ENCODE results near the gene TRIM26. TPM values are rescaled to one million over a fixed set of nuclear protein-coding genes. Genes with fewer than 3 reads are reported as not detected.

The TRIM26 gene
- total and polyA plus RNA-seq, 2 donors (not counting 1 experiment from before 2014, with no cell fraction given) = 49.5 to 73.2 TPM

- no CpG with 5 or more reads among the region's 2 CpGs for WGBS (ENCODE audit: insufficient coverage)
- TF ChIP-seq EZH2 (IDR thresholded peaks at IDR 0.05; ENCODE audit: borderline replicate concordance, insufficient read depth, low read depth, low read length, poor library complexity, severe bottlenecking) (no peak), CTCF (IDR thresholded peaks at IDR 0.05) (no peak)
- Mint-ChIP-seq H3K4me3 (no peak overlapping the region), H3K4me1 (no peaks in the 10 kb centered on the region), H3K27me3 (peaks cover 47% of the 10 kb centered on the region), H3K9me3 (ENCODE audit: insufficient read depth) (no peaks in the 10 kb centered on the region), H3K27ac (no peak overlapping the region)
- peaks cover 0 to 26% (median 10%) of the 10 kb centered on the region in 4 experiments for H3K27me3 ChIP-seq (replicated peaks in 1 of 4; ENCODE audit: control extremely low read depth in 1 of 4, control insufficient read depth in 3 of 4, insufficient read depth in 4 of 4, low read length in 3 of 4)
- no peak overlapping the region for H3K4me3 ChIP-seq (ENCODE audit: control extremely low read depth in 1 of 5, extremely low read depth in 1 of 5, insufficient read depth in 1 of 5, low read depth in 2 of 5, low read length in 4 of 5)
- no peak overlapping the region for H2AFZ ChIP-seq (ENCODE audit: insufficient read depth, low read depth, low read length, poor library complexity, severe bottlenecking)
- H3K9me3 ChIP-seq (ENCODE audit: control extremely low read depth in 1 of 3, control insufficient read depth in 2 of 3, insufficient read depth in 1 of 3, low read length in 2 of 3) = no peaks in the 10 kb centered on the region
- DNase-seq = no peak
- H4K20me1 ChIP-seq (ENCODE audit: control insufficient read depth, insufficient read depth, low read length, poor library complexity, severe bottlenecking) = no peaks in the 10 kb centered on the region
- ATAC-seq (ENCODE audit: low read depth) = no peak
- ChIA-PET CTCF (no interaction called here), POLR2A (no interaction called here)
- no peaks in the 10 kb centered on the region for H3K79me2 ChIP-seq (ENCODE audit: control insufficient read depth, insufficient read depth, low read length)
- H3K4me2 ChIP-seq (replicated peaks; ENCODE audit: low read depth, low read length, poor library complexity, severe bottlenecking) = no peak overlapping the region
- H3K27ac ChIP-seq (ENCODE audit: low read length in 2 of 2) = no peak overlapping the region
- no peaks in the 10 kb centered on the region for H3K4me1 ChIP-seq (ENCODE audit: control insufficient read depth in 2 of 2, insufficient read depth in 2 of 2, low read length in 2 of 2)
- H3K9ac ChIP-seq (ENCODE audit: low read length) = no peak overlapping the region
- intact Hi-C loops (cut with micrococcal nuclease) = no loop called here
- H3K36me3 ChIP-seq (replicated peaks in 1 of 2; ENCODE audit: control extremely low read depth in 1 of 2, control insufficient read depth in 1 of 2, extremely low read depth in 1 of 2, insufficient read depth in 2 of 2, low read length in 1 of 2) = no peaks in the 10 kb centered on the region
Observed at GRCh38 chr6:30155520-30156261, 57.5 kb downstream of the TRIM26 start.

DNA sequence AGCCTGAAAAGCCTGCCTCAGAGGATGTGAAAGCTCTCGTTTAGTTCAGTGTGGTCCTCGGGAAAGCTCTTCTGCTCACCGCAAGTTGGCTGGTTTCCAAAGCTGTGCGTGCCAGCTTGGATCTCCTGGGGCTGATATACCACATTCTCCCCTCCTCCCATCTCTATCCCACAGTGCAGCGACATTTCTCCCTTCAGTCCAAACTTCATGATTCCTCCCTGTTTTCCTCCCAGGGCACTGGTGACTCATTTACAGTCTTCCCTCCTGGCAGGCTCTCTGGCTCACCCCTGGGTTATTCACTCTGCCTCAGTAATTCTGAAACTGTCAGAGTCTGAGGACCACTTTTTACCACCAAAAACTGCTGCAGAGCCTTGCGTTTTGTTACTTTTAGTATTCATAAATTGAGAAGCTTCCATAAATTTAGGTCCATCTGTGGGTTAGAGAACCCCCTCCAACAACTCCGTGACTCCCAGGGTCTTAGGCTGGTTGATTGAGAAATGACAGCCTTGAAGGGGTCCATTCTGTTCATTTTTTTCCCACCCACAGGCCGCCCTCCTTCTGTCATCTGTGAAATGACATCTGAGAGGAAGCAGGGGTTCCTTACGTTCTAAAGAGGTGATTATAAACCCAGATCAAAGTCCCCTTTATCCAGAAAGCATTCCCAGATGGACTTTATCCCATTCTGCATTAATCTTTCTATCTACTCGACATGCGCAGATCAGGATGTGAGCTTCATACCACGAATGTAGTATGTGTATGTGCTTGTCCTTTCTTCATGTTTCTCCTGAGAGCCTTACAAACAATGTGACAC lies 58.3 kb downstream of the TRIM26 start:
- H3K4me3 ChIP-seq (ENCODE audit: control extremely low read depth in 1 of 5, extremely low read depth in 1 of 5, insufficient read depth in 1 of 5, low read depth in 2 of 5, low read length in 4 of 5) = no peak overlapping the region
- ATAC-seq (ENCODE audit: low read depth) = no peak
- no peak for TF ChIP-seq EZH2 (IDR thresholded peaks at IDR 0.05; ENCODE audit: borderline replicate concordance, insufficient read depth, low read depth, low read length, poor library complexity, severe bottlenecking)
- no peak for TF ChIP-seq CTCF (IDR thresholded peaks at IDR 0.05)
- Mint-ChIP-seq H3K9me3 (ENCODE audit: insufficient read depth) (no peaks in the 10 kb centered on the region), H3K27ac (no peak overlapping the region), H3K4me1 (no peaks in the 10 kb centered on the region), H3K4me3 (no peak overlapping the region), H3K27me3 (peaks cover 48% of the 10 kb centered on the region)
- ChIA-PET CTCF (no interaction called here), POLR2A (no interaction called here)
- H3K27me3 ChIP-seq (replicated peaks in 1 of 4; ENCODE audit: control extremely low read depth in 1 of 4, control insufficient read depth in 3 of 4, insufficient read depth in 4 of 4, low read length in 3 of 4) = peaks cover 0 to 26% (median 12%) of the 10 kb centered on the region in 4 experiments
- WGBS (ENCODE audit: insufficient coverage) = 96% methylated on average over 5 of the region's 12 CpGs
- no peak overlapping the region for H3K27ac ChIP-seq (ENCODE audit: low read length in 2 of 2)
- H3K36me3 ChIP-seq (replicated peaks in 1 of 2; ENCODE audit: control extremely low read depth in 1 of 2, control insufficient read depth in 1 of 2, extremely low read depth in 1 of 2, insufficient read depth in 2 of 2, low read length in 1 of 2) = no peaks in the 10 kb centered on the region
- H3K9me3 ChIP-seq (ENCODE audit: control extremely low read depth in 1 of 3, control insufficient read depth in 2 of 3, insufficient read depth in 1 of 3, low read length in 2 of 3) = no peaks in the 10 kb centered on the region
- H3K4me1 ChIP-seq (ENCODE audit: control insufficient read depth in 2 of 2, insufficient read depth in 2 of 2, low read length in 2 of 2) = no peaks in the 10 kb centered on the region
- H3K79me2 ChIP-seq (ENCODE audit: control insufficient read depth, insufficient read depth, low read length) = no peaks in the 10 kb centered on the region
- intact Hi-C loops (cut with micrococcal nuclease) = no loop called here
- H3K4me2 ChIP-seq (replicated peaks; ENCODE audit: low read depth, low read length, poor library complexity, severe bottlenecking) = no peak overlapping the region
- no peaks in the 10 kb centered on the region for H4K20me1 ChIP-seq (ENCODE audit: control insufficient read depth, insufficient read depth, low read length, poor library complexity, severe bottlenecking)
- DNase-seq = no peak
- H2AFZ ChIP-seq (ENCODE audit: insufficient read depth, low read depth, low read length, poor library complexity, severe bottlenecking) = no peak overlapping the region
- no peak overlapping the region for H3K9ac ChIP-seq (ENCODE audit: low read length)

Measured in B cell (primary cell).